HEK293 (cell line): ENCODE measurements around the gene PDE4D.

Source experiments
- CTCF ChIA-PET: fragments of 350-600 bp; formaldehyde crosslinking; extraction: SDS; loops from one replicate; lab custom pipeline; 2021; ENCODE audit warnings: antibody characterized with exemption; lab: Yijun Ruan, JAX
- POLR2A ChIA-PET: fragments of 300-600 bp; formaldehyde crosslinking; extraction: SDS; loops from one replicate; lab custom pipeline; 2020; ENCODE audit warnings: antibody characterized with exemption, inconsistent platforms; lab: Yijun Ruan, JAX
- H3K27ac ChIP-seq: fragments of 200-500 bp; sonication (Bioruptor generic); 2 replicates; pipeline ENCODE4 v1.5.1; 2014; ENCODE audit warnings: low read depth, low read length, control low read depth, inconsistent platforms; ENCODE audit errors: extremely low read depth
- H3K36me3 ChIP-seq, 2 experiments: fragments of 200-500 bp in 1 of 2; sonication (Bioruptor generic) in 1 of 2; 1 replicate in 1 of 2; 2 replicates in 1 of 2; pipeline ENCODE4 v1.5.1; 2014 to 2017; ENCODE audit warnings: inconsistent platforms in 2 of 2, low read length in 2 of 2; ENCODE audit not compliant: control insufficient read depth in 2 of 2, insufficient read depth in 1 of 2
- H3K4me1 ChIP-seq: fragments of 200-500 bp; sonication (Bioruptor generic); 2 replicates; pipeline ENCODE4 v1.5.1; 2014; ENCODE audit warnings: mild to moderate bottlenecking, low read length, inconsistent platforms; ENCODE audit not compliant: control insufficient read depth, insufficient read depth
- H3K4me3 ChIP-seq: 2 replicates; pipeline ENCODE4 v1.5.1; 2011; ENCODE audit warnings: low read depth, mild to moderate bottlenecking, control low read depth, low read length, moderate library complexity
- H3K9me3 ChIP-seq: fragments of 200-500 bp; sonication (Bioruptor generic); 2 replicates; pipeline ENCODE4 v1.5.1; 2014; ENCODE audit warnings: low read depth, low read length, inconsistent platforms; ENCODE audit not compliant: control insufficient read depth, insufficient read depth
- GFI1B ChIP-seq: fragments of 450-650 bp; formaldehyde crosslinking; IDR thresholded peaks from 2 replicates; pipeline ENCODE4 v1.5.1; 2016; ENCODE audit warnings: missing biosample characterization, missing genetic modification characterization
- HOXD13 ChIP-seq: sonication (generic); formaldehyde crosslinking; IDR thresholded peaks from 2 replicates; pipeline ENCODE4 v1.8.0; 2022; ENCODE audit warnings: missing genetic modification reagents, borderline replicate concordance
- KLF1 ChIP-seq: fragments of 450-650 bp; formaldehyde crosslinking; IDR thresholded peaks from 2 replicates; pipeline ENCODE4 v1.5.1; 2016; ENCODE audit warnings: missing biosample characterization, missing genetic modification characterization
- KLF16 ChIP-seq: fragments of 450-650 bp; formaldehyde crosslinking; IDR thresholded peaks from 2 replicates; pipeline ENCODE4 v1.5.1; 2017; ENCODE audit warnings: missing biosample characterization, missing genetic modification characterization
- SALL2 ChIP-seq: fragments of 450-650 bp; formaldehyde crosslinking; IDR thresholded peaks from 2 replicates; pipeline ENCODE4 v1.5.0; 2017; ENCODE audit warnings: missing biosample characterization, mild to moderate bottlenecking, missing genetic modification characterization, borderline replicate concordance
- TCF7L2 ChIP-seq: IDR thresholded peaks from 2 replicates; pipeline ENCODE4 v1.6.1; 2011; ENCODE audit warnings: low read depth, mild to moderate bottlenecking, inconsistent platforms, low read length, moderate library complexity, borderline replicate concordance
- TSHZ1 ChIP-seq: fragments of 450-650 bp; formaldehyde crosslinking; IDR thresholded peaks from 2 replicates; pipeline ENCODE4 v1.5.1; 2016; ENCODE audit warnings: missing biosample characterization, missing genetic modification characterization, borderline replicate concordance
- WT1 ChIP-seq: fragments of 450-650 bp; formaldehyde crosslinking; IDR thresholded peaks from 2 replicates; pipeline ENCODE4 v1.5.1; 2016; ENCODE audit warnings: missing biosample characterization, missing genetic modification characterization
- ZBTB11 ChIP-seq: fragments of 450-650 bp; formaldehyde crosslinking; conservative IDR thresholded peaks from 2 replicates; pipeline ENCODE4 v1.5.1; 2016; ENCODE audit warnings: low read depth, missing biosample characterization, missing genetic modification characterization
- ZBTB20 ChIP-seq: fragments of 450-650 bp; formaldehyde crosslinking; IDR thresholded peaks from 2 replicates; pipeline ENCODE4 v1.5.1; 2016; ENCODE audit warnings: missing biosample characterization, missing genetic modification characterization
- ZBTB49 ChIP-seq: fragments of 450-650 bp; formaldehyde crosslinking; IDR thresholded peaks from 2 replicates; pipeline ENCODE4 v1.5.1; 2016; ENCODE audit warnings: missing biosample characterization, missing genetic modification characterization, low read depth
- ZNF132 ChIP-seq: fragments of 450-650 bp; formaldehyde crosslinking; IDR thresholded peaks from 2 replicates; pipeline ENCODE4 v1.5.1; 2017; ENCODE audit warnings: missing biosample characterization, missing genetic modification characterization, borderline replicate concordance
- ZNF211 ChIP-seq: fragments of 450-650 bp; formaldehyde crosslinking; IDR thresholded peaks from 2 replicates; pipeline ENCODE4 v1.5.1; 2016; ENCODE audit warnings: low read depth, missing biosample characterization, missing genetic modification characterization
- ZNF302 ChIP-seq: fragments of 450-650 bp; formaldehyde crosslinking; IDR thresholded peaks from 2 replicates; pipeline ENCODE4 v1.5.1; 2016; ENCODE audit warnings: missing biosample characterization, missing genetic modification characterization, low read depth
- ZNF311 ChIP-seq: fragments of 450-650 bp; formaldehyde crosslinking; IDR thresholded peaks from 2 replicates; pipeline ENCODE4 v1.5.1; 2017; ENCODE audit warnings: missing biosample characterization, missing genetic modification characterization, borderline replicate concordance
- ZNF416 ChIP-seq: fragments of 450-650 bp; formaldehyde crosslinking; IDR thresholded peaks from 2 replicates; pipeline ENCODE4 v1.5.1; 2016; ENCODE audit warnings: missing biosample characterization, missing genetic modification characterization
- ZNF530 ChIP-seq: fragments of 450-650 bp; formaldehyde crosslinking; IDR thresholded peaks from 2 replicates; pipeline ENCODE4 v1.5.1; 2016; ENCODE audit warnings: low read depth, missing biosample characterization, missing genetic modification characterization
- ZNF549 ChIP-seq: fragments of 450-650 bp; IDR thresholded peaks from 2 replicates; pipeline ENCODE4 v1.5.1; 2018; ENCODE audit warnings: missing biosample characterization, missing genetic modification characterization, mild to moderate bottlenecking, inconsistent platforms, moderate library complexity
- ZNF580 ChIP-seq: fragments of 450-650 bp; formaldehyde crosslinking; IDR thresholded peaks from 2 replicates; pipeline ENCODE4 v1.5.1; 2016; ENCODE audit warnings: missing biosample characterization, missing genetic modification characterization
- ZNF626 ChIP-seq: fragments of 450-650 bp; sonication (Bioruptor Pico); formaldehyde crosslinking; IDR thresholded peaks from 2 replicates; pipeline ENCODE4 v1.5.1; 2018; ENCODE audit warnings: missing biosample characterization, missing genetic modification characterization, inconsistent platforms
- ZNF701 ChIP-seq: fragments of 450-650 bp; formaldehyde crosslinking; IDR thresholded peaks from 2 replicates; pipeline ENCODE4 v1.5.1; 2016; ENCODE audit warnings: missing biosample characterization, missing genetic modification characterization
- ZNF76 ChIP-seq: fragments of 450-650 bp; formaldehyde crosslinking; IDR thresholded peaks from 2 replicates; pipeline ENCODE4; 2016; ENCODE audit warnings: low read depth, missing biosample characterization, missing genetic modification characterization, borderline replicate concordance
- ZSCAN30 ChIP-seq: fragments of 450-650 bp; IDR thresholded peaks from 2 replicates; pipeline ENCODE4 v1.5.1; 2018; ENCODE audit warnings: missing biosample characterization, mild to moderate bottlenecking, missing genetic modification characterization, moderate library complexity

PDE4D gene

GRCh38 chr5:59588922-59589321 is 304.6 kb downstream of the PDE4D start:
- Histone ChIP-seq H3K4me3 (no peak overlapping the region), H3K36me3 (no peaks in the 10 kb centered on the region), H3K27ac (no peak overlapping the region), H3K4me1 (peaks cover 23% of the 10 kb centered on the region), H3K9me3 (no peaks in the 10 kb centered on the region)
- ChIA-PET CTCF (interaction anchor here (0.5 kb wide), 1 partner anchor 29 kb away, joined by 3 read pairs; no protein-coding TSS in a partner anchor), POLR2A (no interaction called here)
- no peak for TF ChIP-seq GFI1B (tag by site-specific recombination)
- TF ChIP-seq ZNF701, result no peak
- TF ChIP-seq SALL2 (tag by site-specific recombination), result no peak
- TF ChIP-seq ZBTB49 (tag by site-specific recombination), result no peak
- no peak for TF ChIP-seq ZBTB20
- no peak for TF ChIP-seq ZNF549 (tag by site-specific recombination)
- no peak for TF ChIP-seq ZNF626 (tag by site-specific recombination)
- TF ChIP-seq ZNF416 (tag by site-specific recombination), result no peak
- TF ChIP-seq ZNF302 (tag by site-specific recombination), result no peak
- no peak for TF ChIP-seq ZBTB11 (tag by site-specific recombination)

GRCh38 chr5:59587489-59588337 is 305.8 kb downstream of the PDE4D start:
- ChIA-PET CTCF (interaction anchor here (0.7 to 1.2 kb wide), 5 partner anchors 16 to 399 kb away, joined by 3 read pairs; no protein-coding TSS in a partner anchor), POLR2A (interaction anchor here (0.6 kb wide), 1 partner anchor 215 kb away, joined by 4 read pairs; no protein-coding TSS in a partner anchor)
- Histone ChIP-seq H3K4me1 (peaks cover 26% of the 10 kb centered on the region), H3K9me3 (no peaks in the 10 kb centered on the region), H3K4me3 (no peak overlapping the region), H3K27ac (no peak overlapping the region), H3K36me3 (no peaks in the 10 kb centered on the region)
- no peak for TF ChIP-seq KLF1
- TF ChIP-seq TCF7L2, result no peak
- TF ChIP-seq HOXD13 (CRISPR knock-in tag), result no peak
- TF ChIP-seq ZSCAN30, result peak; percentile 85
- no peak for TF ChIP-seq ZNF132
- TF ChIP-seq ZNF76 (tag by site-specific recombination), result no peak
- TF ChIP-seq KLF16 (tag by site-specific recombination), result no peak
- no peak for TF ChIP-seq ZNF311 (tag by site-specific recombination)
- TF ChIP-seq WT1 (tag by site-specific recombination), result peak; percentile 58
- no peak for TF ChIP-seq ZNF211 (tag by site-specific recombination)
- TF ChIP-seq TSHZ1 (tag by site-specific recombination), result no peak
- TF ChIP-seq ZNF530 (tag by site-specific recombination), result no peak
- TF ChIP-seq ZNF580, result no peak
